Endothelial cell (in vitro differentiated cells): ENCODE results near the gene NAT16. TPM values are rescaled to one million over a fixed set of nuclear protein-coding genes. Genes with fewer than 3 reads are reported as not detected.

ENCODE experiments used
- DNase-seq: peaks from one replicate; pipeline ENCODE4 v3.0.0; 2021; ENCODE audit warnings: low spot score
- H3K27ac Mint-ChIP-seq: one replicate; pipeline ENCODE4 v1.8.0; 2021; ENCODE audit warnings: mixed read lengths, inconsistent platforms; ENCODE audit not compliant: unreplicated experiment
- H3K27me3 Mint-ChIP-seq: one replicate; pipeline ENCODE4 v1.8.0; 2021; ENCODE audit warnings: mild to moderate bottlenecking, moderate library complexity, mixed read lengths, inconsistent platforms; ENCODE audit not compliant: unreplicated experiment
- H3K36me3 Mint-ChIP-seq: one replicate; pipeline ENCODE4 v1.8.0; 2021; ENCODE audit warnings: mild to moderate bottlenecking, low read depth, mixed read lengths, inconsistent platforms; ENCODE audit not compliant: unreplicated experiment
- H3K4me1 Mint-ChIP-seq: one replicate; pipeline ENCODE4 v1.8.0; 2021; ENCODE audit warnings: mild to moderate bottlenecking, mixed read lengths, inconsistent platforms; ENCODE audit not compliant: unreplicated experiment
- H3K4me3 Mint-ChIP-seq: one replicate; pipeline ENCODE4 v1.8.0; 2021; ENCODE audit warnings: mild to moderate bottlenecking, mixed read lengths, inconsistent platforms; ENCODE audit not compliant: unreplicated experiment
- H3K9me3 Mint-ChIP-seq: one replicate; pipeline ENCODE4 v1.8.0; 2021; ENCODE audit warnings: mixed read lengths, inconsistent platforms; ENCODE audit not compliant: unreplicated experiment
- CTCF ChIP-seq: fragments of 200-600 bp; sonication (generic); IDR thresholded peaks from one replicate; pipeline ENCODE4 v1.5.0; 2021; ENCODE audit warnings: antibody characterized with exemption; ENCODE audit not compliant: unreplicated experiment
- total RNA-seq: library from RNA; stranded (reverse); fragmentation: NEBNext Ultra II Directional; extraction: Animal tissue kit (Norgen Biotek cat#: 25700); gene quantifications from one replicate; pipeline ENCODE4 v1.2.1, GENCODE V29; 2021; ENCODE audit not compliant: unreplicated experiment

Gene NAT16
- total RNA-seq, 1 donor from 2014 or later = not detected

- Mint-ChIP-seq H3K9me3 (no peaks in the 10 kb centered on the region), H3K4me3 (no peak overlapping the region), H3K27me3 (peaks cover 48% of the 10 kb centered on the region), H3K36me3 (peaks cover 3% of the 10 kb centered on the region), H3K27ac (no peak overlapping the region), H3K4me1 (peaks cover 17% of the 10 kb centered on the region)
- no peak for DNase-seq
- TF ChIP-seq CTCF = no peak
Measured at GRCh38 chr7:101174322-101174854, 5.7 kb downstream of the NAT16 start.

GRCh38 chr7:101173752-101174244 is 6.3 kb downstream of the NAT16 start:
- no peak overlapping the region for H3K27ac Mint-ChIP-seq
- H3K36me3 Mint-ChIP-seq = peaks cover 7% of the 10 kb centered on the region
- H3K4me3 Mint-ChIP-seq = no peak overlapping the region
- no peaks in the 10 kb centered on the region for H3K9me3 Mint-ChIP-seq
- no peak for TF ChIP-seq CTCF
- peaks cover 52% of the 10 kb centered on the region for H3K27me3 Mint-ChIP-seq
- DNase-seq = peak; percentile 32
- peaks cover 20% of the 10 kb centered on the region for H3K4me1 Mint-ChIP-seq

- no peak for TF ChIP-seq CTCF
- Mint-ChIP-seq H3K27ac (no peak overlapping the region), H3K36me3 (peaks cover 7% of the 10 kb centered on the region), H3K4me1 (peaks cover 20% of the 10 kb centered on the region), H3K27me3 (peaks cover 56% of the 10 kb centered on the region), H3K4me3 (no peak overlapping the region), H3K9me3 (no peaks in the 10 kb centered on the region)
- DNase-seq = no peak
Measured at GRCh38 chr7:101172854-101173751, 7.0 kb downstream of the NAT16 start.

GRCh38 chr7:101172005-101172853 is 7.9 kb downstream of the NAT16 start:
- peaks cover 7% of the 10 kb centered on the region for H3K36me3 Mint-ChIP-seq
- H3K27me3 Mint-ChIP-seq = peaks cover 60% of the 10 kb centered on the region
- H3K27ac Mint-ChIP-seq = no peak overlapping the region
- DNase-seq = no peak
- H3K4me1 Mint-ChIP-seq = peaks cover 20% of the 10 kb centered on the region
- H3K4me3 Mint-ChIP-seq = no peak overlapping the region
- no peaks in the 10 kb centered on the region for H3K9me3 Mint-ChIP-seq
- no peak for TF ChIP-seq CTCF
